ENCODE data around the gene NPC2. TPM values are rescaled to one million over a fixed set of nuclear protein-coding genes. Genes with fewer than 3 reads are reported as not detected.

Gene NPC2
- total RNA-seq, 1 experiment from 2014 or later: 137 TPM

- H3K36me3 Mint-ChIP-seq (ENCODE audit: insufficient read depth in 1 of 3, low read depth in 3 of 3): no peaks in the 10 kb centered on the region
- Histone ChIP-seq H3K23ac (ENCODE audit: insufficient read length, low read depth, low read length) (no peak overlapping the region), H2BK120ac (ENCODE audit: low read depth, low read length, poor library complexity, severe bottlenecking) (no peak overlapping the region), H2BK5ac (ENCODE audit: insufficient read length, low read length) (no peak overlapping the region), H2BK20ac (ENCODE audit: low read depth, low read length, poor library complexity, severe bottlenecking) (no peak overlapping the region), H3K27ac (ENCODE audit: insufficient read length, low read depth, low read length) (no peak overlapping the region), H3K4me2 (ENCODE audit: insufficient read depth, insufficient read length, low read length) (no peak overlapping the region), H3K79me1 (ENCODE audit: insufficient read depth, low read depth, low read length, poor library complexity, severe bottlenecking) (no peaks in the 10 kb centered on the region), H3K56ac (ENCODE audit: insufficient read length, low read depth, low read length) (no peak overlapping the region), H2AFZ (ENCODE audit: low read length) (no peak overlapping the region), H3K79me2 (ENCODE audit: insufficient read depth, low read length) (no peaks in the 10 kb centered on the region), H3K14ac (ENCODE audit: insufficient read depth, low read length) (no peak overlapping the region), H4K5ac (ENCODE audit: insufficient read length, low read depth, low read length) (no peak overlapping the region), H3K4ac (ENCODE audit: low read depth, low read length) (no peak overlapping the region), H3K18ac (ENCODE audit: insufficient read length, low read depth, low read length) (no peak overlapping the region), H2BK15ac (ENCODE audit: low read depth, low read length) (no peak overlapping the region), H3K9me3 (ENCODE audit: control insufficient read depth, low read depth, low read length) (no peaks in the 10 kb centered on the region), H3K23me2 (ENCODE audit: insufficient read length, low read depth, low read length, poor library complexity, severe bottlenecking) (no peaks in the 10 kb centered on the region), H3T11ph (ENCODE audit: low read length) (no peak overlapping the region), H4K91ac (ENCODE audit: insufficient read length, low read depth, low read length) (no peak overlapping the region), H4K20me1 (ENCODE audit: control insufficient read depth, insufficient read depth, insufficient read length) (no peaks in the 10 kb centered on the region), H3K4me1 (ENCODE audit: insufficient read depth, low read length) (peaks cover 5% of the 10 kb centered on the region; the same call in 1 of the 2 replicates), H3K9ac (ENCODE audit: extremely low read depth, insufficient read length, low read length) (no peak overlapping the region), H2BK12ac (ENCODE audit: insufficient read length, low read depth, low read length) (no peak overlapping the region), H4K8ac (replicated peaks; ENCODE audit: insufficient read length, low read depth, low read length) (no peak overlapping the region), H3K27me3 (ENCODE audit: insufficient read depth, low read length) (no peaks in the 10 kb centered on the region), H2AK5ac (ENCODE audit: insufficient read length, low read length) (no peak overlapping the region)
- no peaks in the 10 kb centered on the region for H3K9me3 Mint-ChIP-seq
- H3K4me3 Mint-ChIP-seq: no peak overlapping the region
- peaks cover 7% of the 10 kb centered on the region for H3K27me3 Mint-ChIP-seq (ENCODE audit: low read depth)
- no CpG with 5 or more reads among the region's 13 CpGs for WGBS (ENCODE audit: extremely low coverage, insufficient read length, low lambda C conversion rate)
- H3K27ac Mint-ChIP-seq: peak overlapping the region in 1 of 3 experiments; percentile 60; a peak in 2 of 7 replicates
- peaks cover 38 to 40% of the 10 kb centered on the region in 2 experiments for H3K4me1 Mint-ChIP-seq
- TF ChIP-seq CTCF (conservative IDR thresholded peaks at IDR 0.05): no peak
- DNase-seq: no peak
Observed at GRCh38 chr14:74514471-74514941, 21.4 kb upstream of the NPC2 start.
